ENCODE data around the gene MTTP.

The MTTP gene

DNA sequence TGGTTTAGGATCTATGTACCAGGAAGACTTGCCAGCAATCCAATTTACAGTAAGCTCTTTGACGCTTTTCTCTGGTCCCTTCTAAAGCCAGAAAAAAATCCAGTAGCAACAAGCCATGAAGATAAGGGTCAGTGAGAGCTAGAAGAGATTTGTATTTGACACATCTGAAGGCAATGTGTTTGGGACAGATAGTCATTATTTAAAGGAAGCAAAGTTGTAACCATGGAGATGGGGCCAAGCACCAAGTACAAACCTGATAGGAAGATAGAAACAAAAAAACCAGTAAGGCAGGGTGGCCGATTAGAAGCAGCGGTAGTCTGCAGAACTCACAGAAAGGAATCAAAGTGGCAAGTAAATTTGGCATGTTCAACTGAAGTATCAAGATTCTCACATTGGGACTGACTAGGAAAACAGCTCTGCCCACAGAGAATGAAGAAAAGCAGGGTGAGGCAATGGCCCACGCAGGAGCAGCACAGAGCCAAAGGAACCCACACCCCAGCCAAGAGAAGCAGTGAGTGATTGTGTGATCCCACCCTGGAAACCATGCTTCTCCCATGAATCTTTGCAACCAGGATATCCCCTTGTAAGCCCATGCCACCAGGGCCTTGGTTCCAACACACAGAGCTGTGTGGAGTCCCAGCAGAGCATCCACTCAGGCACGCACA lies 95.9 kb downstream of the MTTP start:
- no peak for DNase-seq
